Measurements from ENCODE around the gene FOS.

Gene FOS

DNA sequence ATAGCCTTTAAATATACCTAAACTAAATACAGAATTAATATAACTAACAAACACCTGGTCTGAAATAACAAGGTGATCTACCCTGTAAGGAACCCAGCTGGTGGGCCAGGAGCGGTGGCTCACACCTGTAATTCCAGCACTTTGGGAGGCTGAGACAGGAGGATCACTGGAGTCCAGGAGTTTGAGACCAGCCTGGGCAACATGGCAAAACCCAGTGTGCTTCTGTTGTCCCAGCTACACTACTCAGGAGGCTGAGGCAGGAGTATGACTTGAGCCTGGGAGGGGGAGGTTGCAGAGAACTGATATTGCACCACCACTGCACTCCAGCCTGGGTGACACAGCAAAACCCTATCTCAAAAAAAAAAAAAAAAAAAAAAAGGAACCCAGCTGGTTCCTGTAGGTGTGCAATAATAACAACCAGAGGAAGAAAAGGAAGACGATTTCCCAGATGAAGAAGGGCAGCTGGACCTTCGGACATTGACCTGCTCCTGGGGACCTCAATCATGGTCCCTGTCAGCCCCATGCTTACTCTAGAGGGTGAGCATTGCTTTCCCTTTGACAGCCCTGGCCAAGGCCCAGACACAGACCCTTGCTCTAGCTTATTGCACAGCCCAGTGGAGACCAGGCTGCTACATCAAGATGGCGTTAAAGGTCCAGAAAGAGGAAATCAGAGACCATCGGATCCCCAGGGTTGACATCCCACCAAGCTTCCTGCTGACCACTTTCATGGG, 5.4 kb downstream of the FOS start:
- TF ChIP-seq, protein P1, sequence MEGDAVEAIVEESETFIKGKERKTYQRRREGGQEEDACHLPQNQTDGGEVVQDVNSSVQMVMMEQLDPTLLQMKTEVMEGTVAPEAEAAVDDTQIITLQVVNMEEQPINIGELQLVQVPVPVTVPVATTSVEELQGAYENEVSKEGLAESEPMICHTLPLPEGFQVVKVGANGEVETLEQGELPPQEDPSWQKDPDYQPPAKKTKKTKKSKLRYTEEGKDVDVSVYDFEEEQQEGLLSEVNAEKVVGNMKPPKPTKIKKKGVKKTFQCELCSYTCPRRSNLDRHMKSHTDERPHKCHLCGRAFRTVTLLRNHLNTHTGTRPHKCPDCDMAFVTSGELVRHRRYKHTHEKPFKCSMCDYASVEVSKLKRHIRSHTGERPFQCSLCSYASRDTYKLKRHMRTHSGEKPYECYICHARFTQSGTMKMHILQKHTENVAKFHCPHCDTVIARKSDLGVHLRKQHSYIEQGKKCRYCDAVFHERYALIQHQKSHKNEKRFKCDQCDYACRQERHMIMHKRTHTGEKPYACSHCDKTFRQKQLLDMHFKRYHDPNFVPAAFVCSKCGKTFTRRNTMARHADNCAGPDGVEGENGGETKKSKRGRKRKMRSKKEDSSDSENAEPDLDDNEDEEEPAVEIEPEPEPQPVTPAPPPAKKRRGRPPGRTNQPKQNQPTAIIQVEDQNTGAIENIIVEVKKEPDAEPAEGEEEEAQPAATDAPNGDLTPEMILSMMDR (conservative IDR thresholded peaks at IDR 0.05; ENCODE audit: control insufficient read depth, insufficient read depth, low read depth, low read length): no peak
- H3K4me3 ChIP-seq (ENCODE audit: control insufficient read depth, low read depth, low read length): no peak overlapping the region
- DNase-seq (ENCODE audit: low read depth): no peak

DNA sequence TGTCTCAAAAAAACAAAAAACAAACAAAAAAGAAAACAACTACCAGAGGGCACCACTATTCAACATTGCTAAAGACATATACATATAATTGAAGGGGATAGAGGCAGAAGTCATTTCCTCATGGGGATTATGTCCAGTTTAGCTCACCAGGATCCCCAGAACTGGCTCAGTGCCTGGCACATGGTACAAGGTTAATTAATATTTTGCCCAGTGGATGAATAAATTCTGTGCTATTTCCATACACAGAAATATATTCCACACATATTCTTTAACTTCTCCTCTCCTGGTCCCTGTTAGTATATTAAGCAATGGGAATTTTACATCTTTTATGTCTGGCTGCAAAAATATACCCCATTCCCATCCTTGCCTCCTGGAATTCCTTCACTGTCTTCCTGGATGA, 6.7 kb downstream of the FOS start:
- TF ChIP-seq, protein P1 (conservative IDR thresholded peaks at IDR 0.05; ENCODE audit: control insufficient read depth, insufficient read depth, low read depth, low read length): no peak

DNA sequence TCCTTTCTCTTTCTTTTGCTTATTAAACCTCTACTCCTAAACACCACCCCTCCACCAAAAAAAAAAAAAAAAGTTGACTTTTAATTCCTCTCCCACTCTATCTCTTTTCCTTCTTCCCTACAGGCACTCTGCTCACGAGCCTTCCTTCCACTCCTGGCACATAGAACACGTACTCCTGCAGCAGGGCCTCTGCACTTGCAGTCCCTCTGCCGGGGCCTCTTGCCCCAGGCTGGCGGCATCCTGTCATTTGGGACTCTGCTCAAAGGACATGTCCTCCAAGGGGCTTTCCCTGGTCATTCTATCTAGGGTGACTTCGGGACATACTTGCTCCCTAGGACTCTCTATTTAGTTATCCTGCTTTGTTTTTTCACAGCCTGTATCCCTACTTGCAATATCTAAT, 7.7 kb downstream of the FOS start:
- no peak for DNase-seq (ENCODE audit: low read depth)
- TF ChIP-seq, protein P1 (conservative IDR thresholded peaks at IDR 0.05; ENCODE audit: control insufficient read depth, insufficient read depth, low read depth, low read length): no peak
- H3K4me3 ChIP-seq (ENCODE audit: control insufficient read depth, low read depth, low read length): no peak overlapping the region

More for the DNA sequence above, 6.7 kb downstream of the FOS start:
- DNase-seq (ENCODE audit: low read depth): no peak
- H3K4me3 ChIP-seq (ENCODE audit: control insufficient read depth, low read depth, low read length): no peak overlapping the region

DNA sequence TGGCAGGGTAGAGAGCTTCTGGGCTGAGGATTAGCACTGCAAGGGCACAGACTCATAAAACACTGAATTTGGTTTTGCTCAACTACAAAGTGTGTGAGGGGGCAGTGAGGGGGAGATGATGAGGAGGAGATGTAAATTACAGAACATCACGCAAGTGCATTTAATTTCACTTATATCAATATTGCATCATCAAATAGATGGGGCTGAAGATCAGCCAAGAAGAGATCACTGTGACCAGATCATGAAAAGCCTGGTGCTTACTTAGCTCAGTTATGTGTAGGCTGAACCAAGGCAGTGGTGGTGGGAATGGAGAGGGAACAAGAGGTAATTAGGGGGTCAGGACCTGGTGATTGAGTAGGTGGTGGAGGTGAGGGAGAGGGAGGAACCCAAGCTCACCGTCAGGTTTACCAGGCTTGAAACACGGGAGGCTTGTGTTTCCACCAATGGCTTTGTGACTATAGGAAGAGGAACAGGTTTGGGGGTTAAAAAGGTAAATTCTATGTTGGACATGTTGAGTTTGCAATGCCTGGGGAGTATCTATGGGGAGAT, 11.3 kb downstream of the FOS start:
- no peak for DNase-seq (ENCODE audit: low read depth)
- TF ChIP-seq, protein P1 (conservative IDR thresholded peaks at IDR 0.05; ENCODE audit: control insufficient read depth, insufficient read depth, low read depth, low read length): no peak
- H3K4me3 ChIP-seq (ENCODE audit: control insufficient read depth, low read depth, low read length): no peak overlapping the region

DNA sequence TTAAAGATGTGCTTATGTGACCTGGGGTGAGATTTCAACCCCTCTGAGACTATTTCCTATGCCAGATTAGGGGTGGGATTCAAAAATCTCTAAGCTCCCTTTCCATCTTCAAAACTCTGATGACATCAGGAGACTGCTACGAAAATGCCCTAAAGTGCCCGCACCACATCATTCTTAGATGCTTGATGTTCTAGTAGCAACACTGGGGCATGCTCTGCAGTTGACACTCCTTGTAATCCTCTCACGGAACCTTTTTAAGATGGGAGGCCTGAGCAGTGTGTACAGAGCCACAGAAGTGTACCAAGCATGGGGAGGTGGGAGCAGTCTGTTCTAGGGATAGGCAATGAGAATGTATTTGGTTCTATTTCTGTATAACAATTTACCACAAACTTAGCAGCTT, 12.2 kb downstream of the FOS start:
- no peak for DNase-seq (ENCODE audit: low read depth)
- TF ChIP-seq, protein P1 (conservative IDR thresholded peaks at IDR 0.05; ENCODE audit: control insufficient read depth, insufficient read depth, low read depth, low read length): no peak
- H3K4me3 ChIP-seq (ENCODE audit: control insufficient read depth, low read depth, low read length): no peak overlapping the region

DNA sequence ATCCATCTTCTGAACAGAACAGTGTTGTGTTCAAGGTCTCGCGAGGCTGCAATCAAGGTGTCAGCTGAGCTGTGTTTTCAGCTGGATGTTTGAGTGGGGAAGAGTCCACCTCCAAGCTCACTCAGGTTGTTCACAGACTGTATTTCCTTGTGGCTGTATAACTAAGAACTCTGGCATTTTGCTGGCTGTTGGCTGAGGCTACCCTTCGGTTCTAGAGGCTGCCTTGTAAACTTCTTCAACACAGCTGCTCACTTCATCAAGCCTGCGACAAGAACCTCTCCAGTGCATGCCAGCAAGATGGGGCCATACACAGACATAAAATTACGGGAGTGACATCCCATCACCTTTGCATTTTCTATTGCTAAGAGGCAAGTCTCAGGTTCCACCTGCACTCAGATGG, 12.7 kb downstream of the FOS start:
- no peak for DNase-seq (ENCODE audit: low read depth)
- H3K4me3 ChIP-seq (ENCODE audit: control insufficient read depth, low read depth, low read length): no peak overlapping the region
- TF ChIP-seq, protein P1 (conservative IDR thresholded peaks at IDR 0.05; ENCODE audit: control insufficient read depth, insufficient read depth, low read depth, low read length): no peak

Data from fibroblast of mammary gland (primary cell).